DND-41 (cell line): ENCODE data around the gene DIDO1.

Source experiments
- CTCF ChIP-seq: IDR thresholded peaks from 2 replicates; pipeline ENCODE4 v1.5.1; 2012; ENCODE audit warnings: borderline replicate concordance, low read length, moderate library complexity, mild to moderate bottlenecking; ENCODE audit not compliant: poor library complexity, severe bottlenecking; ENCODE audit errors: extremely low read depth
- EZH2 ChIP-seq: IDR thresholded peaks from 3 replicates; pipeline ENCODE4 v1.6.1; 2012; ENCODE audit warnings: borderline replicate concordance, low read depth, mild to moderate bottlenecking, moderate library complexity, low read length, inconsistent platforms; ENCODE audit not compliant: severe bottlenecking

GRCh38 chr20:62913043-62913630 lies 13.2 kb downstream of the DIDO1 start:
- TF ChIP-seq CTCF (no peak), EZH2 (no peak)
